ENCODE data around the gene MLEC. TPM values are rescaled to one million over a fixed set of nuclear protein-coding genes. Genes with fewer than 3 reads are reported as not detected.

MLEC gene
- total RNA-seq, 2 experiments from 2014 or later, result 80.5 to 94.4 TPM

- Mint-ChIP-seq H3K9me3 (no peaks in the 10 kb centered on the region), H3K27ac (peak overlapping the region; percentile 66), H3K27me3 (no peaks in the 10 kb centered on the region), H3K4me1 (peaks cover 62% of the 10 kb centered on the region), H3K36me3 (ENCODE audit: low read depth) (peaks cover 5% of the 10 kb centered on the region), H3K4me3 (peak overlapping the region; percentile 89)
- CTCF ChIA-PET, result interaction anchor here (1.4 to 1.7 kb wide), 2 partner anchors 10 to 22 kb away, joined by 3 to 5 read pairs; partner anchors contain the start of gene UNC119B
- peak; percentile 50 for DNase-seq
- POLR2A ChIA-PET, result no interaction called here
Observed at GRCh38 chr12:120687578-120688289, 785 bp downstream of the MLEC start.

- Mint-ChIP-seq H3K36me3 (ENCODE audit: low read depth) (peaks cover 8% of the 10 kb centered on the region), H3K27ac (peak overlapping the region; percentile 74), H3K9me3 (no peaks in the 10 kb centered on the region), H3K4me1 (peaks cover 71% of the 10 kb centered on the region), H3K27me3 (no peaks in the 10 kb centered on the region), H3K4me3 (peak overlapping the region; percentile 89)
- CTCF ChIA-PET, result interaction anchor here (1.4 to 1.7 kb wide), 2 partner anchors 9 to 21 kb away, joined by 3 to 5 read pairs; partner anchors contain the start of gene UNC119B
- POLR2A ChIA-PET, result interaction anchor here (0.6 kb wide), 1 partner anchor 690 kb away, joined by 3 read pairs; no protein-coding TSS in a partner anchor
- peak; percentile 14 for DNase-seq
Observed at GRCh38 chr12:120688527-120689071, 1.6 kb downstream of the MLEC start.

- Mint-ChIP-seq H3K36me3 (ENCODE audit: low read depth) (peaks cover 14% of the 10 kb centered on the region), H3K27ac (no peak overlapping the region), H3K4me3 (peak overlapping the region; percentile 89), H3K4me1 (peaks cover 71% of the 10 kb centered on the region), H3K27me3 (no peaks in the 10 kb centered on the region), H3K9me3 (no peaks in the 10 kb centered on the region)
- ChIA-PET POLR2A (interaction anchor here (0.6 kb wide), 1 partner anchor 689 kb away, joined by 3 read pairs; no protein-coding TSS in a partner anchor), CTCF (interaction anchor here (0.9 to 1.6 kb wide), 3 partner anchors 9 to 137 kb away, joined by 3 to 6 read pairs (median 3); no protein-coding TSS in a partner anchor)
- no peak for DNase-seq
Observed at GRCh38 chr12:120689397-120690082, 2.6 kb downstream of the MLEC start.

DNA sequence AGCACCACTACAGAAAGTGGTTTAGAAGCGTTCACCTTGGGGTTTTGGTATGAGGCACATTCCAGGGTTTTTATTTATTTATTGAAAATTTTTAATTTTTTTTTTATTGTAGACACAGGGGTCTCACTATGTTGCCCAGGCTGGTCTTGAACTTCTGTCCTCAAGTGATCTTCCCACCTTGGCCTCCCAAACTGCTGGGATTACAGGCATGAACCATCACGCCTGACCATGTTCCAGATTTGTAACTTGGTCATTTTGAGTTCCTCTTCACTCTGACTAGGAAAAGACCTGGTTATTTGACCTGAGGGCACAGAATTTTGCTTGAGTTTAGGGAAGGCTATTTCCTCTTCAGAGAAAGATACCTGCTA is 3.1 kb downstream of the MLEC start:
- H3K9me3 Mint-ChIP-seq, result no peaks in the 10 kb centered on the region
- H3K27me3 Mint-ChIP-seq, result no peaks in the 10 kb centered on the region
- H3K36me3 Mint-ChIP-seq (ENCODE audit: low read depth), result peaks cover 19% of the 10 kb centered on the region
- H3K27ac Mint-ChIP-seq, result no peak overlapping the region
- peaks cover 66% of the 10 kb centered on the region for H3K4me1 Mint-ChIP-seq
- H3K4me3 Mint-ChIP-seq, result no peak overlapping the region
- no peak for DNase-seq
- ChIA-PET CTCF (interaction anchor here (0.6 to 1.6 kb wide), 4 partner anchors 9 to 187 kb away, joined by 3 to 6 read pairs (median 3); no protein-coding TSS in a partner anchor), POLR2A (no interaction called here)

- POLR2A ChIA-PET, result no interaction called here
- H3K36me3 Mint-ChIP-seq (ENCODE audit: low read depth), result peaks cover 25% of the 10 kb centered on the region
- no peaks in the 10 kb centered on the region for H3K27me3 Mint-ChIP-seq
- H3K4me1 Mint-ChIP-seq, result peaks cover 60% of the 10 kb centered on the region
- no peak overlapping the region for H3K27ac Mint-ChIP-seq
- DNase-seq, result no peak
- no peak overlapping the region for H3K4me3 Mint-ChIP-seq
- CTCF ChIA-PET, result interaction anchor here (1.0 to 1.6 kb wide), 2 partner anchors 8 to 15 kb away, joined by 3 to 6 read pairs; no protein-coding TSS in a partner anchor
- H3K9me3 Mint-ChIP-seq, result no peaks in the 10 kb centered on the region
Observed at GRCh38 chr12:120690978-120691377, 4.0 kb downstream of the MLEC start.

GRCh38 chr12:120692524-120693033 is 5.6 kb downstream of the MLEC start:
- Mint-ChIP-seq H3K9me3 (no peaks in the 10 kb centered on the region), H3K4me3 (no peak overlapping the region), H3K27me3 (no peaks in the 10 kb centered on the region), H3K36me3 (ENCODE audit: low read depth) (peaks cover 39% of the 10 kb centered on the region), H3K27ac (peak overlapping the region; percentile 25), H3K4me1 (peaks cover 60% of the 10 kb centered on the region)
- POLR2A ChIA-PET, result no interaction called here
- CTCF ChIA-PET, result interaction anchor here (1.0 to 1.4 kb wide), 2 partner anchors 43 to 659 kb away, joined by 4 read pairs; partner anchors contain the start of gene ANAPC5
- DNase-seq, result no peak

- H3K36me3 Mint-ChIP-seq (ENCODE audit: low read depth), result peaks cover 46% of the 10 kb centered on the region
- POLR2A ChIA-PET, result no interaction called here
- no peaks in the 10 kb centered on the region for H3K27me3 Mint-ChIP-seq
- peaks cover 47% of the 10 kb centered on the region for H3K4me1 Mint-ChIP-seq
- DNase-seq, result no peak
- CTCF ChIA-PET, result interaction anchor here (2.2 kb wide), 1 partner anchor 16 kb away, joined by 7 read pairs; the partner anchor contains the start of gene UNC119B
- H3K9me3 Mint-ChIP-seq, result no peaks in the 10 kb centered on the region
- no peak overlapping the region for H3K4me3 Mint-ChIP-seq
- no peak overlapping the region for H3K27ac Mint-ChIP-seq
Observed at GRCh38 chr12:120693848-120694247, 6.9 kb downstream of the MLEC start.

DNA sequence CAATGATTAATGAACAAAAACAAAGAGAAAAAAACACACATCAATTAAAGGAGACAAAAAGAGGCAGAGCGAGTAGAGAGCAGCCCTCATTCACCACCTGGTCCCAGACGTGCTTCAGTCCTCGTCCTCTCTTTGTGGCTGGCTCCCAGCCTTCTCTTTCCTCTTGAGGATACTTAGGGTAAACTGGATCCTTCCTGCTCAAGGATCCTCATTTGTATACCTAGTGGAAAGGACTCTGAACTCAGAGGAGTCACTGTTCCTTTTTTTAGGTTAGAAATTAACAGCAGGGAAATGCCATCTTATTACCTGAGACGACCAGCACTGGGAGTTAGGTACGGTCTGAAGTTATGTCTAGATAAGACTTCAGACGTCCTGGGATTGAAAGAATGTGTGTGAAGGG is 9.7 kb downstream of the MLEC start:
- H3K4me3 Mint-ChIP-seq, result no peak overlapping the region
- no peaks in the 10 kb centered on the region for H3K9me3 Mint-ChIP-seq
- H3K27me3 Mint-ChIP-seq, result no peaks in the 10 kb centered on the region
- peaks cover 59% of the 10 kb centered on the region for H3K36me3 Mint-ChIP-seq (ENCODE audit: low read depth)
- ChIA-PET CTCF (interaction anchor here (0.6 kb wide), 1 partner anchor 390 kb away, joined by 3 read pairs; no protein-coding TSS in a partner anchor), POLR2A (no interaction called here)
- H3K4me1 Mint-ChIP-seq, result peaks cover 22% of the 10 kb centered on the region
- no peak overlapping the region for H3K27ac Mint-ChIP-seq
- DNase-seq, result no peak

DNA sequence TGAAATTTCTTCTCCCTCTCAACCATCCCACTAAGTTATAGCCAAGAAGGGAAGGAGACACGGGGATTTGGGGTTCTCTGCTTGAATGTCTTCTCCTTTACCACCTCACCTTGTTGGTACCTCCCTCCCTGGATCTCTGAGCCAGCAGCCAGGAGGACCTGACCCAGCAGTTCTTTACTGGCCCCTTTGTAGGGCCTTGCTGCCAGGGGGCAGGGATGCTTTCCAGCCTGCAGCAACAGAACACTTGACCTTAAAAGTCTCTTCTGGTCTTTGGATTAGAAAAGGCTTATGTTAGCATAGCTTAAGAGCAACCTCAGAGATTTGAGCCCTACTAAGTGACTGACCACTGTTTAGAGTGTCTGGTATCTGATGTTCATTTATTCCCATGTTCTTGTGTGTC is 10.4 kb downstream of the MLEC start:
- H3K4me1 Mint-ChIP-seq, result peaks cover 15% of the 10 kb centered on the region
- H3K36me3 Mint-ChIP-seq (ENCODE audit: low read depth), result peaks cover 61% of the 10 kb centered on the region
- no peak for DNase-seq
- H3K27ac Mint-ChIP-seq, result peak overlapping the region; percentile 38
- ChIA-PET POLR2A (no interaction called here), CTCF (interaction anchor here (0.6 to 2.9 kb wide), 8 partner anchors 9 to 389 kb away, joined by 3 to 11 read pairs (median 4); partner anchors contain the start of gene UNC119B)
- no peaks in the 10 kb centered on the region for H3K27me3 Mint-ChIP-seq
- no peak overlapping the region for H3K4me3 Mint-ChIP-seq
- no peaks in the 10 kb centered on the region for H3K9me3 Mint-ChIP-seq

- Mint-ChIP-seq H3K36me3 (ENCODE audit: low read depth) (peaks cover 60% of the 10 kb centered on the region), H3K4me3 (no peak overlapping the region), H3K9me3 (no peaks in the 10 kb centered on the region), H3K27ac (no peak overlapping the region), H3K4me1 (peaks cover 2% of the 10 kb centered on the region), H3K27me3 (no peaks in the 10 kb centered on the region)
- no peak for DNase-seq
- CTCF ChIA-PET, result interaction anchor here (1.1 to 2.9 kb wide), 6 partner anchors 9 to 52 kb away, joined by 3 to 11 read pairs (median 4); partner anchors contain the start of gene UNC119B
- POLR2A ChIA-PET, result no interaction called here
Observed at GRCh38 chr12:120698665-120699064, 11.7 kb downstream of the MLEC start.

GRCh38 chr12:120699553-120699952 is 12.6 kb downstream of the MLEC start:
- Mint-ChIP-seq H3K27ac (no peak overlapping the region), H3K4me3 (no peak overlapping the region), H3K4me1 (no peaks in the 10 kb centered on the region), H3K27me3 (no peaks in the 10 kb centered on the region), H3K9me3 (no peaks in the 10 kb centered on the region), H3K36me3 (ENCODE audit: low read depth) (peaks cover 54% of the 10 kb centered on the region)
- CTCF ChIA-PET, result interaction anchor here (1.0 to 2.9 kb wide), 4 partner anchors 9 to 66 kb away, joined by 3 to 11 read pairs (median 5); no protein-coding TSS in a partner anchor
- POLR2A ChIA-PET, result no interaction called here
- DNase-seq, result no peak

DNA sequence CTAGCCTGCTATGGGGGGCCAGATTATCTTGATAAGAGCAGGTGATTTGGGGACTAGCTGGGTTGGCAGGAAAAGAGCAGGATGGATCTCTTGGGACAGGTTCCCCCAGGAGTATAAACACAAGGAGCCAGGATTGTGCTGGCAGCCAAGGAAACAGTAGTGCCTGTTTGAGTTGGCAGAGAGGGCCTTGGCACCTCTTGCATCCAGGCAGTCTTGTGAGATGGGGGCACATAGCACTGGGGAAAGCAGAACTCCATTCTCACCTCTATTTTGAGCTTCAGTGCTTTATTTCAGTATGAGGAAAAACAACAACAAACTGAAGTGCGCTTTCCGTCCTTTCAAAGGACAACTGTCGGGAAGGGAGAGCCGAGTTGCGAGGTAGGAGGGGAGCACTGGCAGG is 13.9 kb downstream of the MLEC start:
- DNase-seq, result no peak
- H3K9me3 Mint-ChIP-seq, result no peaks in the 10 kb centered on the region
- H3K4me3 Mint-ChIP-seq, result no peak overlapping the region
- no peaks in the 10 kb centered on the region for H3K27me3 Mint-ChIP-seq
- POLR2A ChIA-PET, result no interaction called here
- CTCF ChIA-PET, result interaction anchor here (0.6 to 1.5 kb wide), 4 partner anchors 8 to 1990 kb away, joined by 3 read pairs; no protein-coding TSS in a partner anchor
- no peaks in the 10 kb centered on the region for H3K4me1 Mint-ChIP-seq
- H3K27ac Mint-ChIP-seq, result no peak overlapping the region
- H3K36me3 Mint-ChIP-seq (ENCODE audit: low read depth), result peaks cover 44% of the 10 kb centered on the region

Measured in activated CD4-positive, alpha-beta T cell treated with anti-CD3 and anti-CD28 coated beads, Interleukin-2, amount 10 ng/mL, durations not matched to agents 7 days and 5 days (primary cell).